Dermis microvascular lymphatic vessel endothelial cell (primary cell): Measurements from ENCODE around the gene SMARCAL1. TPM values are rescaled to one million over a fixed set of nuclear protein-coding genes. Genes with fewer than 3 reads are reported as not detected.

Source experiments
- DNase-seq, 2 donors: peaks; one replicate each; pipeline versions ENCODE4 v3.0.0 to v3.0.0-alpha.2; 2010; ENCODE audit warnings: low read depth in 2 of 2
- total RNA-seq: library from RNA; depleted of rRNA; stranded (reverse); fragments of >200 nt; gene quantifications from 2 replicates; pipeline ENCODE4 v1.2.1, GENCODE V29; 2014

The SMARCAL1 gene
- total RNA-seq, 1 donor from 2014 or later, result 9.5 TPM

- DNase-seq, result peak in 1 of 2 donors; percentile 46
Observed at GRCh38 chr2:216474925-216475670, 62.8 kb downstream of the SMARCAL1 start.

- no peak for DNase-seq
Observed at GRCh38 chr2:216475767-216476166, 63.5 kb downstream of the SMARCAL1 start.

GRCh38 chr2:216477283-216478035, 65.2 kb downstream of the SMARCAL1 start:
- DNase-seq, result no peak

GRCh38 chr2:216478151-216478550, 65.9 kb downstream of the SMARCAL1 start:
- DNase-seq, result peak; percentile 23 to 95

- DNase-seq, result no peak
Observed at GRCh38 chr2:216478791-216479190, 66.5 kb downstream of the SMARCAL1 start.

GRCh38 chr2:216480221-216480620, 67.9 kb downstream of the SMARCAL1 start:
- DNase-seq, result no peak

GRCh38 chr2:216482640-216483039, 70.4 kb downstream of the SMARCAL1 start:
- no peak for DNase-seq

GRCh38 chr2:216485237-216485636, 73.0 kb downstream of the SMARCAL1 start:
- no peak for DNase-seq

GRCh38 chr2:216485745-216486144, 73.5 kb downstream of the SMARCAL1 start:
- no peak for DNase-seq

GRCh38 chr2:216486271-216486670, 74.0 kb downstream of the SMARCAL1 start:
- DNase-seq, result no peak

- DNase-seq, result peak in 1 of 2 donors; percentile 29
Observed at GRCh38 chr2:216486708-216487107, 74.4 kb downstream of the SMARCAL1 start.

GRCh38 chr2:216490061-216490460, 77.8 kb downstream of the SMARCAL1 start:
- peak in 1 of 2 donors; percentile 52 for DNase-seq

- peak in 1 of 2 donors; percentile 20 for DNase-seq
Observed at GRCh38 chr2:216491793-216492596, 79.7 kb downstream of the SMARCAL1 start.

GRCh38 chr2:216492597-216493333, 80.5 kb downstream of the SMARCAL1 start:
- DNase-seq, result peak in 1 of 2 donors; percentile 65

- no peak for DNase-seq
Observed at GRCh38 chr2:216493334-216493685, 81.0 kb downstream of the SMARCAL1 start.

GRCh38 chr2:216495656-216496055, 83.4 kb downstream of the SMARCAL1 start:
- peak in 1 of 2 donors; percentile 72 for DNase-seq

- no peak for DNase-seq
Observed at GRCh38 chr2:216497382-216498069, 85.2 kb downstream of the SMARCAL1 start.

GRCh38 chr2:216498070-216498378, 85.7 kb downstream of the SMARCAL1 start:
- DNase-seq, result peak in 1 of 2 donors; percentile 6

- DNase-seq, result peak; percentile 92 to 97
Observed at GRCh38 chr2:216498379-216499352, 86.4 kb downstream of the SMARCAL1 start, which contains the start of gene RPL37A. TSS of gene RPL37A (plus strand) at chr2:216498844. CDS start at chr2:216498875, 31 bp downstream.
